PC-3 (cell line): ENCODE results near the gene RPL7L1. TPM values are rescaled to one million over a fixed set of nuclear protein-coding genes. Genes with fewer than 3 reads are reported as not detected.
"Not testable (repeated sequence)": the region's sequence is repeated elsewhere in the genome, so short reads cannot be mapped to it uniquely, and the experiment has no call there.

ENCODE experiments used
- ATAC-seq: fragments of 200-7000 bp; cut with Tn5 transposase; 2 replicates; pipeline ENCODE4 v1.9.1; 2020; ENCODE audit warnings: mild to moderate bottlenecking, moderate library complexity
- BruUV-seq: library from RNA; stranded (reverse); fragments of 400-500 nt; replicated peaks from 2 replicates; lab custom pipeline; 2021; lab: Mats Ljungman, UMichigan
- CTCF ChIA-PET: fragments of 300-600 bp; sonication (Branson Sonifier 250); formaldehyde crosslinking; loops from one replicate; lab custom pipeline; 2022; ENCODE audit warnings: antibody characterized with exemption; lab: Charles Lee
- POLR2A ChIA-PET: fragments of 300-600 bp; sonication (Branson Sonifier 250); formaldehyde crosslinking; loops from one replicate; lab custom pipeline; 2022; ENCODE audit warnings: antibody characterized with exemption; ENCODE audit not compliant: unreplicated experiment; lab: Charles Lee
- DNase-seq: peaks from one replicate; pipeline ENCODE4 v3.0.0-alpha.2; 2015
- H2AFZ ChIP-seq: fragments of 300-600 bp; sonication (generic); 2 replicates; pipeline ENCODE4 v1.6.0; 2016; ENCODE audit warnings: antibody characterized with exemption, low read length
- H3F3A ChIP-seq: fragments of 300-600 bp; sonication (generic); one replicate; pipeline ENCODE4 v1.6.0; 2017; ENCODE audit warnings: antibody characterized with exemption, low read length, control low read depth, mild to moderate bottlenecking; ENCODE audit not compliant: unreplicated experiment
- H3K27ac ChIP-seq: fragments of 300-600 bp; sonication (generic); 2 replicates; pipeline ENCODE4 v1.5.1; 2016; ENCODE audit warnings: mild to moderate bottlenecking, low read length
- H3K27me3 ChIP-seq: fragments of 300-600 bp; sonication (generic); 2 replicates; pipeline ENCODE4 v1.6.1; 2016; ENCODE audit warnings: low read length, mixed read lengths
- H3K36me3 ChIP-seq: fragments of 300-600 bp; sonication (generic); 2 replicates; pipeline ENCODE4 v1.6.1; 2016; ENCODE audit warnings: low read depth, mixed run types, low read length, mixed read lengths
- H3K4me1 ChIP-seq: fragments of 300-600 bp; sonication (generic); 2 replicates; pipeline ENCODE4 v1.5.1; 2016; ENCODE audit warnings: low read length; ENCODE audit not compliant: insufficient read depth
- H3K4me2 ChIP-seq: fragments of 300-600 bp; sonication (generic); 2 replicates; pipeline ENCODE4 v1.6.0; 2016; ENCODE audit warnings: low read length
- H3K4me3 ChIP-seq: fragments of 300-600 bp; sonication (generic); 2 replicates; pipeline ENCODE4 v1.5.1; 2016; ENCODE audit warnings: mild to moderate bottlenecking, low read length, mixed read lengths
- H3K79me2 ChIP-seq: fragments of 300-600 bp; sonication (generic); 2 replicates; pipeline ENCODE4 v1.6.1; 2017; ENCODE audit warnings: low read length, mixed read lengths
- H3K9ac ChIP-seq: fragments of 300-600 bp; sonication (generic); 2 replicates; pipeline ENCODE4 v1.6.0; 2016; ENCODE audit warnings: mild to moderate bottlenecking, low read length
- H3K9me2 ChIP-seq: fragments of 300-600 bp; sonication (generic); replicated peaks from 2 replicates; pipeline ENCODE4 v1.6.1; 2016; ENCODE audit warnings: mixed run types, low read length, mixed read lengths
- H3K9me3 ChIP-seq: fragments of 300-600 bp; sonication (generic); 2 replicates; pipeline ENCODE4 v1.6.1; 2016; ENCODE audit warnings: low read length, mixed read lengths
- H4K20me1 ChIP-seq: fragments of 300-600 bp; sonication (generic); 2 replicates; pipeline ENCODE4 v1.6.1; 2016; ENCODE audit warnings: low read length, mixed read lengths
- CTCF ChIP-seq: fragments of 300-600 bp; sonication (generic); conservative IDR thresholded peaks from 2 replicates; pipeline ENCODE4 v1.5.1; 2017; ENCODE audit warnings: antibody characterized with exemption, low read depth, mild to moderate bottlenecking, low read length
- EZH2 ChIP-seq: fragments of 300-600 bp; sonication (generic); IDR thresholded peaks from one replicate; pipeline ENCODE4 v1.6.1; 2017; ENCODE audit warnings: antibody characterized with exemption, mild to moderate bottlenecking, low read length; ENCODE audit not compliant: unreplicated experiment
- EZH2phosphoT487 ChIP-seq: fragments of 300-600 bp; sonication (generic); IDR thresholded peaks from 2 replicates; pipeline ENCODE4 v1.6.1; 2018; ENCODE audit warnings: mild to moderate bottlenecking, antibody characterized with exemption, low read length, borderline replicate concordance
- intact Hi-C: fragments of 100-400 bp; cut with micrococcal nuclease; formaldehyde crosslinking; loops from 2 replicates; pipeline ENCODE4 v1.9.0; 2023
- total RNA-seq: library from RNA; depleted of rRNA; stranded (reverse); fragments of >200 nt; gene quantifications from 2 replicates; pipeline ENCODE4 v1.2.3, GENCODE V29; 2014

RPL7L1 gene
- total RNA-seq, 1 experiment from 2014 or later: 99.5 TPM

- no peaks in the 10 kb centered on the region for H3K9me3 ChIP-seq
- ChIA-PET POLR2A (interaction anchor here (0.6 kb wide), 3 partner anchors 94 to 111 kb away, joined by 3 read pairs; partner anchors contain the start of gene PPP2R5D), CTCF (interaction anchor here (0.6 kb wide), 1 partner anchor 289 kb away, joined by 3 read pairs; no protein-coding TSS in a partner anchor)
- H3K4me2 ChIP-seq: peak overlapping the region; percentile 88
- H3K27ac ChIP-seq: peak overlapping the region; percentile 87
- H3K4me3 ChIP-seq: peak overlapping the region; percentile 84
- peaks cover 4% of the 10 kb centered on the region; the same call in 1 of the 2 replicates for H3K79me2 ChIP-seq
- intact Hi-C loops: no loop called here
- H3F3A ChIP-seq: peaks cover 2% of the 10 kb centered on the region
- H2AFZ ChIP-seq: peak overlapping the region; percentile 88
- ATAC-seq (peak; percentile 90), DNase-seq (peak; percentile 95)
- peaks cover 6% of the 10 kb centered on the region for H3K36me3 ChIP-seq
- peak overlapping the region; percentile 88 for H3K9ac ChIP-seq
- no peaks in the 10 kb centered on the region for H3K27me3 ChIP-seq
- no peaks in the 10 kb centered on the region for H4K20me1 ChIP-seq
- H3K4me1 ChIP-seq: peaks cover 9% of the 10 kb centered on the region
- no peaks in the 10 kb centered on the region for H3K9me2 ChIP-seq
- TF ChIP-seq EZH2 (no peak), CTCF (no peak), EZH2phosphoT487 (no peak)
- BruUV-seq: TSS peak; percentile 89
These were observed 11.1 kb downstream of the RPL7L1 start for GRCh38 chr6:42890311-42891198.

GRCh38 chr6:42891199-42891722 lies 11.8 kb downstream of the RPL7L1 start:
- Histone ChIP-seq H3K79me2 (no peaks in the 10 kb centered on the region), H3K4me3 (peak overlapping the region; percentile 84), H3K9me2 (no peaks in the 10 kb centered on the region), H4K20me1 (no peaks in the 10 kb centered on the region), H3K4me1 (peaks cover 9% of the 10 kb centered on the region), H3K27ac (peak overlapping the region; percentile 87), H3K9me3 (no peaks in the 10 kb centered on the region), H2AFZ (peak overlapping the region; percentile 88), H3K36me3 (no peaks in the 10 kb centered on the region; the same call in 1 of the 2 replicates), H3K9ac (peak overlapping the region; percentile 88), H3K4me2 (peak overlapping the region; percentile 88), H3F3A (no peaks in the 10 kb centered on the region), H3K27me3 (no peaks in the 10 kb centered on the region)
- DNase-seq (no peak), ATAC-seq (no peak)
- CTCF ChIA-PET: no interaction called here
- POLR2A ChIA-PET: no interaction called here
- no TSS peak for BruUV-seq
- intact Hi-C loops: no loop called here
- TF ChIP-seq EZH2: no peak
- TF ChIP-seq CTCF: no peak
- no peak for TF ChIP-seq EZH2phosphoT487

- POLR2A ChIA-PET: not testable (repeated sequence)
These were observed 14.8 kb downstream of the RPL7L1 start for GRCh38 chr6:42894041-42894828.

More at GRCh38 chr6:42894041-42894828, 14.8 kb downstream of the RPL7L1 start:
- BruUV-seq, H3K4me2 ChIP-seq, H3K36me3 ChIP-seq, H3K27me3 ChIP-seq, DNase-seq, intact Hi-C loops, H3K9me3 ChIP-seq, H3K4me3 ChIP-seq, H3K9me2 ChIP-seq, CTCF ChIA-PET, H4K20me1 ChIP-seq, ATAC-seq, H3K79me2 ChIP-seq, H2AFZ ChIP-seq, H3K27ac ChIP-seq, H3K9ac ChIP-seq, H3F3A ChIP-seq: not testable (repeated sequence)
- H3K4me1 ChIP-seq: peaks cover 12% of the 10 kb centered on the region
